Fibroblast of upper back skin (primary cell): ENCODE results near the gene GSG1L.

ENCODE experiments used
- DNase-seq: peaks from one replicate; pipeline ENCODE4 v3.0.0-alpha.2; 2013

GSG1L gene

GRCh38 chr16:27840311-27841060, 223.0 kb downstream of the GSG1L start:
- DNase-seq, result no peak

DNA sequence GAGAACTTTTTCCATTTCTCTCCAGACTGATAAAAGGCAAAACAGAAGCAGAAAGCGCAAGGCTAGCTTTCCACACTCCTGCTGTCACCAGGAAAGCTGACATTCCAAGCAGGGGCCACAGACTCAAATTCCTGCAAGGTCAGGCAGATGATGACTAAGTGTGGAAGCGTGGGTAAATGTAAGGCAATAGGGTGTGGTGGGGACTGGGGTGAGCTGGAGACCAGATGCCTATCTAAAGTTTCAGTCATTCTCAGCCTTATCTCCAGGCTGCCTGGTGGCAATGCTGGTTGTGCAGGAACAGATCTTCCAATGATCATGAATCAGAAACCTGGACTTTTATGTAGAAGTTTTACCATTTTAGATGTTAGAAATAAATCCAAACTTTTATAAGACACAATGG, 224.1 kb downstream of the GSG1L start:
- peak; percentile 2 for DNase-seq

DNA sequence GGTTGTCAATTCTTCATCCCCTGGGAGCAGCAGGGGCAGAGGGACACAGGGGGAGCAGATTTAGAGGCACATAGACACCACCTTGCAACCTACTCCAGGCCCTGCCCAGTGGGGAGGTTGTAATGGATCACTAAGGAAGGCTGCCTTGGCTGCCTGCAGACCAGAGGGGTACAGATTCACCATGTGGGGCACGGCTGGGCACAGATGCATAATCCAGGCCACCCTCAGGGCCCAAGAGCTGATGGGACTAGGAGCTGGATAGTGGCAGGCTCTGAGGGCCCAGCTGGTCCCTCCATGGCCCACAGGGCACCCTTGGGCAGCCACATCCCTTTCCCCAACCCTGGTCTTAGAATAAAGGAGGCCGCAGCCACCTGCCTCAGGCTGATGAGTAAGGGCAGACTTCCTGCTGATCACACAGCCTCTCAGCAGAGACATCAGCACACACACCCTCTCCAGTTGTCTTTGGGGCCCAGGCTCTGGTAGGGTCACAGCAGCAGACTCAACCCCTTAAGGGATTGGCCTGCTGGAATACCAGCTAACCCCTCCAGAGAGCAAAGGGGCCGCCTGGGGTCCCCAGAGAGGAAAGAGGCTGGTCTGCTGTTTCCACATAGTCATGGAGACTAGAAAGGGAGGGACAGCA, 224.9 kb downstream of the GSG1L start:
- DNase-seq, result no peak

GRCh38 chr16:27829975-27830374, 233.5 kb downstream of the GSG1L start:
- no peak for DNase-seq

DNA sequence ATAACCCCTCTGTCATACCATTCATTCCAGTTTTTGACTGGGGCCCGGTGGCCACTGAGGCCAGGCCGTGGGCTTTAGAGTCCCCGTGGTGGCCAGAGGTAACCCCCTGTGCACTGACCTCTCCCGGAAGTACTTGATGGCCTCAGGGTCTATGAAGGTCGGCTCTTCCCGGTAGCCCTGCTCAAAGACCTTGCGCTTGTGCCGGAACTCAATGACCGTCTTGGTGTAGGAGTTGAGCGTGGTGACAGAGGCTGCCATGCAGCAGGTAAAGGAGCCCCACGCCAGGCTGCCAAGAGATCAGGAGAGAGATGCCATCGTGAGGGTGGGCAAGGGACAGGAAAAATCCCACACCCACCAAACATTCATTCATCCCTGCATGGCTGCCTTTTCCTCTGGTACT, 234.8 kb downstream of the GSG1L start:
- DNase-seq, result no peak

DNA sequence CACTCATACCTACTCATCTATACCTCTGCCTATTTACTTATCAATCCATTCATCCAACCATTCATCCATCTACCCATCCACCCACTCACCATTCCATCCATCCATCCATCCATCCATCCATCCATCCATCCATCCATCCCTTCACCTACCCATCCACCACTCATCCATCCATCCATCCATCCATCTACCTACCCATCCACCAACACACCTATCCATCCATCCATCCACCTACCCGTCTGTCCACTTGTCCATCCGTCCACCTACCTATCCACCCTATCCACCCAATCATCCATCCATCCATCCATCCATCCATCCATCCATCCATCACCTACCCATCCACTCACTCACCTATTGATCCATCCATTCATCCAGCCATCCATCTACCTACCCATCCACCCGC, 235.7 kb downstream of the GSG1L start:
- DNase-seq, result no peak

DNA sequence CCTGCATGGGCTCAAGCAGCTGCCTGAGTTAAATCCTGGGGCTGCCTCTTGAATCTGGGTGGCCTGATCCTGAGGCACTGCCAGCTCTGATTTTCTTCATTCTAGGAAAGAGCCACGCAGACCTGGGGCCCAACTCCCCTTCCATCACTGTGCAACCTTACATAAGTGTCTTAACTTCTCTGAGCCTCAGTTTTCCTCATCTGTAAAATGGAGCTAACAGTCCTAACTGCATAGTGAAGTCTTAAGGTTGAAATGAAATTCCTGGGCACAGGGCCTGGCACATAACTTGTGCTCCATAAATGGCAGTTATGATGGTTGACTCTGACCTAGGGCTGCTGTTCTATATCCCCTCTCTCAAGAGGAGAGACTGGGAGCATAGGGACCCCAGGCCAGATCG, 236.6 kb downstream of the GSG1L start:
- DNase-seq, result no peak

- DNase-seq, result no peak
These were observed 237.2 kb downstream of the GSG1L start for GRCh38 chr16:27826081-27826892.

- no peak for DNase-seq
These were observed 238.7 kb downstream of the GSG1L start for GRCh38 chr16:27824786-27825185.

DNA sequence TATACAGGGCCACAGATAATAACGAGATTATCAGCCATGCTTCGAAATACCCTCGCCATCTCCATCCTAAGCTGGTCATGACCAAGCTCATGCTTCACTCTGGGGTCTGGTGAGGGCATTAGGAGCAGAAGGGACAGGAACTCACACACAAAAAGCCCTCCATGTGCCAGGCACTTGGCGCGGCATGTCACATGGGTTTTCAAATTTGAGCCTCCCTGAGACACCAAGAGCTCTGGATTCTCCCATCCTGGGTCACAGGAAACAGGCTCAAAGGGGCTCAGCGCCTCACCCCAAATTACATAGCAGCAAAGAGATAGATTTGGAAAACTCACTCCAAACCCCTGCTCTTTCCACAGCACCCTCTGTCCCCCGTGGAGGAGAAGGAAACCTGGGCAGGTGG, 239.5 kb downstream of the GSG1L start:
- no peak for DNase-seq

- no peak for DNase-seq
These were observed 240.1 kb downstream of the GSG1L start for GRCh38 chr16:27823421-27823820.

- DNase-seq, result no peak
These were observed 240.5 kb downstream of the GSG1L start for GRCh38 chr16:27822996-27823395.

- no peak for DNase-seq
These were observed 241.0 kb downstream of the GSG1L start for GRCh38 chr16:27822529-27822928.

DNA sequence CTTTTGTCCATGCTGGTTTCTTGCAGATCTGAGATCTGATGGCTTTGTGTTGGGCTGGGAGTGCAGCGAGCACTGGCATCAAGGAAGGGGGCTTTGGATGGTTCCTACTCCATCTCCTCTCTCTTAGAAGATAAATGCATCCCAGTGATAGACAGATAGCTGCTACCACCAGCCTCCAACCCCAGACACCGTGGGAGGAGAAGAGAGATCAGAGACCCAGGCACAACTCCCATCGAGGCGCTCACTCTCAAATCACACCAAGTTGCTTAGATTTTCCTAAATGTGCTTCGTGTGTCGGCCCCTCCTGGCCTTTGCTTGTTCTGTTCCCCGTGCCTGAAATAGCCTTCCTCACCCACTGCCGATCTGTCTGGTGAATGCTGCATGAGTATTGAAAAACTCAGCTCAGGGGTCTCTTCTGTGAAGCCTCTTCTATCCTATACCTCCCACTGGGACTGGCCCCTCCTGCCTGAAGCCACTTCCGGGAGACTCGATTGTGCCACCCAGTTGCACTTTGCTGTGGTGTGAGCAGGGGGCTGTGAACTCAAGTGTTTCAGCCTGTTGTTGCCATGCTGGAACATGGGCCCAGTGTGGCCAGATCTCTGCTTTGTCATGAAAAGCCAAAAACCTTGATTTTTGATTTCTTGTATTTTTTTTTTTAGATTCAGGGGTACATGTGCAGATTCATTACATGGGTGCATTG, 242.7 kb downstream of the GSG1L start:
- DNase-seq, result no peak

GRCh38 chr16:27819881-27820610, 243.5 kb downstream of the GSG1L start:
- DNase-seq, result no peak

DNA sequence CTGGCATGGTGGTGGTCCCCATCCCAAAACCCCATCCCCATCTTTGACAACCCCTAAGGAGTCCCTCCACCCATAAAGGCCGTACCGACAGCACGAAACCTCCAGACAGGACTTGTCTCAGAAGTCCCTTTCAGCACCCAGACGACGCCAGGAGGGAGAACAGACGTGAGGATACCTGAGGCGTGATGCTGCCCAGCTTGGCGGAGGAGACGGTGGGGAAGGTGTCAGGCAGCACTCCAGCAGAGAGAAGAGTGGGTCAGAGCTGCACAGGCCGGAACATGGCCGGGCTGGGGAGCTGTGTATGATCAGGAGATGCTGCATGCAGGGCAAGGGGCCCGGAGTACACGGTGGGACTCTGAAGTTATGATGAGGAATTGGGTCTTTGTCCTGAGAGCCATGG, 244.2 kb downstream of the GSG1L start:
- no peak for DNase-seq

GRCh38 chr16:27818246-27818645, 245.3 kb downstream of the GSG1L start:
- DNase-seq, result no peak

DNA sequence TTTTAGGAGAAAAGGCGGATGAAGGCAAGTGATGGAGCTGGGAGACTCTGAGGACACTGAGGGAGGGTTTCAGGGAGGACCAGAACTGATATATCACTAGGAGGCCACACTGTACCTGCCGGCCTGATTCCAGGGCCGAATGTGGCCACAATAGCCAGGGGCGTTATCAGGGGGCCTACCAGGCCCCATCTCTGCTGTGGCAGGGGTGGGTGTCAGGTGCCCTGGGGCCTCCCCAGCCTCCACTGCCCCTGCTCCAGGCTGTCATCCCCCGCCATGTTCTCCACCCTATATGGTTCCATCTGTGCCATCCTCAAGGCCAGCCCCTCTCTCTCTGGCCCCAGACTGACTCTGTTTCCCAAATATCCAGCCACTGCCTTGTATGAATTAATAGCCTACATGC, 246.5 kb downstream of the GSG1L start:
- DNase-seq, result no peak

DNA sequence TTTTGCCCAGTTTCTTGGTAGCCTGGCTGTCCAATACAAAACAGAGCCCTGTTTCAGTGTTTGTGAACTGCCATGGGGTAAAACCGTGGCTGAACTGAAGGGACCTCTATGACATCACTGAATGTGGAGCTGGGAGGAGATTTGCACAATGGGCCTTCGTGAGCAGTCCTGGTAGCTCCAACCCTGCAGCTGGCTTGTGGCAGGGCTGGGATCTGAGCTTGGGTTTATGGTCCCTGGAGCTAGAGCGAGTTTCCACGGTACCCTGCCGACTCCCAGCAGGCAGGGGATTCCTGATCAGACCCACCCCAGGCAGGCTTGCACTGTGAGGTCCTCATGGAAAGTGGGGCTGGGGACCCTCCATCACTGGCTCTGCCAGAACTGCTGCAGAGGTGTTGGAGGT, 247.0 kb downstream of the GSG1L start:
- no peak for DNase-seq

GRCh38 chr16:27813591-27813990, 249.9 kb downstream of the GSG1L start:
- DNase-seq, result no peak

- no peak for DNase-seq
These were observed 251.6 kb downstream of the GSG1L start for GRCh38 chr16:27811881-27812280.

DNA sequence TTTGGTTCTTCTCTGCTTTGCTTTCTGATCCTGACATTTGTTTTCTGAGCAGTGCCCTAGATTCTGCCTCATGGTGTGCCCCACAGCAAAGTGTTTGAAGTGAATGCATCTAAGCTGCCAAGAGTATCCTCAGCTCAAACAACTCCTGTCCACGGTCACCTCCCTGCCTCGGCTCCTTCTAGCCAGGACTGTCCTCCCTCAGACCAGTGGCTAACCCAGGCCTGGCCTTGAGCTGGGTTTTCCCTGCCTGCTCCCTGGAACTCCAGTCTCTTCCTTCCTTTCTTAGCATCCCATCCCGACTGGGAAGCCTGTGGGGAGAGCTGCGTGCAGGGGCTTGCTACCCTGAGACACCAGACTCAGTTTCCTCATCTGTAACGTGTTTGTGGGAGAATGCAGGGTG, 256.5 kb downstream of the GSG1L start:
- no peak for DNase-seq

GRCh38 chr16:27806388-27806787, 257.1 kb downstream of the GSG1L start:
- no peak for DNase-seq
